Epithelial cell of proximal tubule (primary cell): ENCODE results near the gene PEX5L. TPM values are rescaled to one million over a fixed set of nuclear protein-coding genes. Genes with fewer than 3 reads are reported as not detected.

Experiments used
- DNase-seq: peaks from one replicate; pipeline ENCODE4 v3.0.0-alpha.2; 2011; ENCODE audit warnings: low read depth
- H3K4me3 ChIP-seq: 2 replicates; pipeline ENCODE4 v1.5.1; 2011; ENCODE audit warnings: low read depth, mild to moderate bottlenecking, low read length
- CTCF ChIP-seq: conservative IDR thresholded peaks from 2 replicates; pipeline ENCODE4 v1.5.1; 2012; ENCODE audit warnings: low read depth, mild to moderate bottlenecking, low read length
- total RNA-seq: library from RNA; depleted of rRNA; stranded (reverse); fragments of >200 nt; gene quantifications from 2 replicates; pipeline ENCODE4 v1.2.3, GENCODE V29; 2015

Gene PEX5L
- total RNA-seq, 1 donor from 2014 or later, result 0.12 TPM

GRCh38 chr3:179807588-179807987, 229.1 kb downstream of the PEX5L start:
- no peak for DNase-seq
- no peak overlapping the region for H3K4me3 ChIP-seq
- no peak for TF ChIP-seq CTCF

GRCh38 chr3:179806177-179806576, 230.6 kb downstream of the PEX5L start:
- TF ChIP-seq CTCF, result no peak
- no peak for DNase-seq
- H3K4me3 ChIP-seq, result no peak overlapping the region

GRCh38 chr3:179801856-179802255, 234.9 kb downstream of the PEX5L start:
- TF ChIP-seq CTCF, result no peak
- no peak overlapping the region for H3K4me3 ChIP-seq
- DNase-seq, result no peak

GRCh38 chr3:179801263-179801662, 235.5 kb downstream of the PEX5L start:
- no peak overlapping the region for H3K4me3 ChIP-seq
- peak; percentile 96 for DNase-seq
- no peak for TF ChIP-seq CTCF

GRCh38 chr3:179797192-179797591, 239.5 kb downstream of the PEX5L start:
- TF ChIP-seq CTCF, result no peak
- H3K4me3 ChIP-seq, result no peak overlapping the region
- DNase-seq, result no peak

GRCh38 chr3:179796421-179796820, 240.3 kb downstream of the PEX5L start:
- no peak for DNase-seq
- no peak overlapping the region for H3K4me3 ChIP-seq
- no peak for TF ChIP-seq CTCF

GRCh38 chr3:179794355-179794754, 242.4 kb downstream of the PEX5L start:
- no peak for TF ChIP-seq CTCF
- no peak for DNase-seq
- no peak overlapping the region for H3K4me3 ChIP-seq
